ENCODE measurements around the gene EGFR. TPM values are rescaled to one million over a fixed set of nuclear protein-coding genes. Genes with fewer than 3 reads are reported as not detected.
"Not testable (repeated sequence)": the region's sequence is repeated elsewhere in the genome, so short reads cannot be mapped to it uniquely, and the experiment has no call there.

Gene EGFR
- total and polyA plus RNA-seq, 11 donors, result 2.3 to 29.6 (median 7.0) TPM

- ATAC-seq (no peak), DNase-seq (no peak)
- Histone ChIP-seq H3K9me3 (no peaks in the 10 kb centered on the region), H3K4me3 (no peak overlapping the region), H3K4me1 (no peaks in the 10 kb centered on the region), H3K27me3 (no peaks in the 10 kb centered on the region), H3K36me3 (peaks cover 0 to 64% (median 27%) of the 10 kb centered on the region in 9 donors), H3K27ac (no peak overlapping the region)
- intact Hi-C loops (cut with DNase I), result no loop called here
- TF ChIP-seq, protein P1, sequence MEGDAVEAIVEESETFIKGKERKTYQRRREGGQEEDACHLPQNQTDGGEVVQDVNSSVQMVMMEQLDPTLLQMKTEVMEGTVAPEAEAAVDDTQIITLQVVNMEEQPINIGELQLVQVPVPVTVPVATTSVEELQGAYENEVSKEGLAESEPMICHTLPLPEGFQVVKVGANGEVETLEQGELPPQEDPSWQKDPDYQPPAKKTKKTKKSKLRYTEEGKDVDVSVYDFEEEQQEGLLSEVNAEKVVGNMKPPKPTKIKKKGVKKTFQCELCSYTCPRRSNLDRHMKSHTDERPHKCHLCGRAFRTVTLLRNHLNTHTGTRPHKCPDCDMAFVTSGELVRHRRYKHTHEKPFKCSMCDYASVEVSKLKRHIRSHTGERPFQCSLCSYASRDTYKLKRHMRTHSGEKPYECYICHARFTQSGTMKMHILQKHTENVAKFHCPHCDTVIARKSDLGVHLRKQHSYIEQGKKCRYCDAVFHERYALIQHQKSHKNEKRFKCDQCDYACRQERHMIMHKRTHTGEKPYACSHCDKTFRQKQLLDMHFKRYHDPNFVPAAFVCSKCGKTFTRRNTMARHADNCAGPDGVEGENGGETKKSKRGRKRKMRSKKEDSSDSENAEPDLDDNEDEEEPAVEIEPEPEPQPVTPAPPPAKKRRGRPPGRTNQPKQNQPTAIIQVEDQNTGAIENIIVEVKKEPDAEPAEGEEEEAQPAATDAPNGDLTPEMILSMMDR (IDR thresholded peaks at IDR 0.05), result no peak
- TF ChIP-seq POLR2A (IDR thresholded peaks at IDR 0.05), result no peak
- 91 to 100% (median 97%) methylated on average over 2 of the region's 2 CpGs for WGBS, 4 donors
Observed at GRCh38 chr7:55164527-55164926, 145.7 kb downstream of the EGFR start.

DNA sequence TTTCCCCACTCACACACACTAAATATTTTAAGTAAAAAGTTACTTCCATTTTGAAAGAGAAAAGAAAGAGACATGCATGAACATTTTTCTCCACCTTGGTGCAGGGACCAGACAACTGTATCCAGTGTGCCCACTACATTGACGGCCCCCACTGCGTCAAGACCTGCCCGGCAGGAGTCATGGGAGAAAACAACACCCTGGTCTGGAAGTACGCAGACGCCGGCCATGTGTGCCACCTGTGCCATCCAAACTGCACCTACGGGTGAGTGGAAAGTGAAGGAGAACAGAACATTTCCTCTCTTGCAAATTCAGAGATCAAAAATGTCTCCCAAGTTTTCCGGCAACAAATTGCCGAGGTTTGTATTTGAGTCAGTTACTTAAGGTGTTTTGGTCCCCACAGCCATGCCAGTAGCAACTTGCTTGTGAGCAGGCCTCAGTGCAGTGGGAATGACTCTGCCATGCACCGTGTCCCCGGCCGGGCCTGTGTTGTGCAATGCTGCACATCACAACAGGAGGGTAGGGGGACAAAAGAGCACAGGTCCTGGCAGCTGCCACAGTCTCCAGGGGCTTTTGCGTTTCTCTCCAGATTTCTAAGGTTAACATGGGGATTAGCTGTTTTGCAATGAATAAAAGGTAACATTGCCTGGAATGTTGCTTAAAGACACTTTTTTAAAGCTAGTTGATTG is 146.5 kb downstream of the EGFR start:
- H3K27ac ChIP-seq, result no peak overlapping the region
- H3K9me3 ChIP-seq, result no peaks in the 10 kb centered on the region
- H3K4me1 ChIP-seq, result no peaks in the 10 kb centered on the region
- no peak for ATAC-seq
- TF ChIP-seq, protein P1 (IDR thresholded peaks at IDR 0.05), result no peak
- no peak for TF ChIP-seq POLR2A (IDR thresholded peaks at IDR 0.05)
- no peak for DNase-seq
- peaks cover 0 to 61% (median 23%) of the 10 kb centered on the region in 9 donors for H3K36me3 ChIP-seq
- intact Hi-C loops (cut with DNase I), result no loop called here
- no peaks in the 10 kb centered on the region for H3K27me3 ChIP-seq
- no peak overlapping the region for H3K4me3 ChIP-seq
- WGBS, 4 donors, result 93 to 96% (median 95%) methylated on average over 11 to 13 of the region's 13 CpGs

DNA sequence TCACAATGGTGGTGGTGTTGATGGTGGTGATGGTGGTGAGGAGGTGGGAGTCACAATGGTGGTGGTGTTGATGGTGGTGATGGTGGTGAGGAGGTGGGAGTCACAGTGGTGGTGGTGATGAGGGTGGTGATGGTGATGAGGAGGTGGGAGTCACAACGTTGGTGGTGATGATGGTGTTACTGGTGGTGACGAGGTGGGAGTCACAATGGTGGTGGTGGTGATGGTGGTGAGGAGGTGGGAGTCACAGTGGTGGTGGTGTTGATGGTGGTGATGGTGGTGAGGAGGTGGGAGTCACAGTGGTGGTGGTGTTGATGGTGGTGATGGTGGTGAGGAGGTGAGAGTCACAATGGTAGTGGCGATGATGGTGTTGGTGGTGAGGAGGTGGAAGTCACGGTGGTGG is 148.5 kb downstream of the EGFR start:
- WGBS, 4 donors, result 84 to 96% (median 95%) methylated on average over 4 of the region's 4 CpGs
- H3K27me3 ChIP-seq; H3K4me3 ChIP-seq; DNase-seq; H3K9me3 ChIP-seq; intact Hi-C loops (cut with DNase I); ATAC-seq; H3K4me1 ChIP-seq; H3K27ac ChIP-seq: not testable (repeated sequence)
- peaks cover 0 to 65% (median 31%) of the 10 kb centered on the region in 9 donors for H3K36me3 ChIP-seq

GRCh38 chr7:55170335-55171069 is 151.7 kb downstream of the EGFR start:
- Histone ChIP-seq H3K36me3 (peaks cover 0 to 75% (median 50%) of the 10 kb centered on the region in 9 donors), H3K4me3 (no peak overlapping the region), H3K4me1 (no peaks in the 10 kb centered on the region), H3K27ac (no peak overlapping the region), H3K9me3 (no peaks in the 10 kb centered on the region), H3K27me3 (no peaks in the 10 kb centered on the region)
- no peak for DNase-seq
- intact Hi-C loops (cut with DNase I), result no loop called here
- TF ChIP-seq, protein P1 (IDR thresholded peaks at IDR 0.05), result no peak
- no peak for TF ChIP-seq POLR2A (IDR thresholded peaks at IDR 0.05)
- WGBS, 4 donors, result 78 to 92% (median 86%) methylated on average over 11 of the region's 11 CpGs
- no peak for ATAC-seq

Measured in heart left ventricle (tissue), 16 donors.